A673 (cell line): ENCODE results near the gene VAV3. TPM values are rescaled to one million over a fixed set of nuclear protein-coding genes. Genes with fewer than 3 reads are reported as not detected.
A peak's percentile ranks its signal among the peaks of the same experiment; 100 is the strongest.

Experiments used
- BruUV-seq: library from RNA; stranded (reverse); fragments of 400-500 nt; replicated peaks from 2 replicates; lab custom pipeline; 2021; lab: Mats Ljungman, UMichigan
- CTCF ChIA-PET: fragments of 300-600 bp; sonication (Branson Sonifier 250); formaldehyde crosslinking; loops from one replicate; lab custom pipeline; 2022; ENCODE audit warnings: antibody characterized with exemption; lab: Charles Lee
- POLR2A ChIA-PET: fragments of 300-600 bp; sonication (Branson Sonifier 250); formaldehyde crosslinking; loops from one replicate; lab custom pipeline; 2022; ENCODE audit warnings: antibody characterized with exemption; ENCODE audit not compliant: low non-redundant PET; lab: Charles Lee
- DNase-seq: peaks from one replicate; pipeline ENCODE4 v3.0.0-alpha.2; 2015; ENCODE audit warnings: low spot score
- H3K27ac ChIP-seq: fragments of 200-600 bp; sonication (generic); 2 replicates; pipeline ENCODE4 v1.5.1; 2016; ENCODE audit warnings: mixed run types, low read depth, mild to moderate bottlenecking, mixed read lengths, antibody characterized with exemption, low read length; ENCODE audit not compliant: poor library complexity, severe bottlenecking
- H3K27me3 ChIP-seq: fragments of 200-600 bp; sonication (generic); replicated peaks from 2 replicates; pipeline ENCODE4 v1.6.1; 2017; ENCODE audit warnings: mixed run types, low read depth, mild to moderate bottlenecking, mixed read lengths, antibody characterized with exemption, low read length; ENCODE audit not compliant: insufficient read depth, poor library complexity
- H3K36me3 ChIP-seq: fragments of 200-600 bp; sonication (generic); 2 replicates; pipeline ENCODE4 v1.6.1; 2016; ENCODE audit warnings: mixed run types, mild to moderate bottlenecking, mixed read lengths, antibody characterized with exemption, low read length; ENCODE audit not compliant: insufficient read depth, poor library complexity, severe bottlenecking
- H3K4me1 ChIP-seq: fragments of 200-600 bp; sonication (generic); 2 replicates; pipeline ENCODE4 v1.6.1; 2017; ENCODE audit warnings: mixed run types, mild to moderate bottlenecking, mixed read lengths, antibody characterized with exemption, low read length; ENCODE audit not compliant: insufficient read depth, poor library complexity, severe bottlenecking
- H3K4me3 ChIP-seq: fragments of 200-600 bp; sonication (generic); 2 replicates; pipeline ENCODE4 v1.5.1; 2016; ENCODE audit warnings: low read depth, mixed run types, mild to moderate bottlenecking, mixed read lengths, low read length; ENCODE audit not compliant: poor library complexity, severe bottlenecking
- H3K9me3 ChIP-seq: fragments of 200-600 bp; sonication (generic); 2 replicates; pipeline ENCODE4 v1.6.1; 2016; ENCODE audit warnings: mixed run types, low read depth, mild to moderate bottlenecking, mixed read lengths, antibody characterized with exemption, low read length; ENCODE audit not compliant: poor library complexity, severe bottlenecking
- CTCF ChIP-seq: fragments of 300-800, 200-600 bp; sonication (generic); conservative IDR thresholded peaks from 2 replicates; pipeline ENCODE4 v1.5.1; 2017; ENCODE audit warnings: low read depth, mild to moderate bottlenecking, antibody characterized with exemption, low read length, moderate library complexity, mixed read lengths
- EZH2 ChIP-seq: fragments of 200-600 bp; sonication (generic); IDR thresholded peaks from 2 replicates; pipeline ENCODE4 v1.6.1; 2017; ENCODE audit warnings: borderline replicate concordance, low read depth, mild to moderate bottlenecking, mixed read lengths, antibody characterized with exemption, low read length; ENCODE audit not compliant: poor library complexity, severe bottlenecking
- intact Hi-C: fragments of 100-400 bp; cut with micrococcal nuclease; formaldehyde crosslinking; loops from one replicate; pipeline ENCODE4 v1.10.0; 2022; ENCODE audit not compliant: unreplicated experiment
- total RNA-seq: library from RNA; stranded (reverse); gene quantifications from 2 replicates; pipeline ENCODE4 v1.2.3, GENCODE V29; 2021

Gene VAV3
- total RNA-seq, 1 experiment from 2014 or later, result 0.30 TPM

GRCh38 chr1:107794571-107794970, 170.4 kb downstream of the VAV3 start:
- H3K4me3 ChIP-seq, result no peak overlapping the region
- POLR2A ChIA-PET, result no interaction called here
- CTCF ChIA-PET, result interaction anchor here (0.8 kb wide), 1 partner anchor 331 kb away, joined by 6 read pairs; no protein-coding TSS in a partner anchor
- DNase-seq, result peak; percentile 58
- H3K27me3 ChIP-seq, result peaks cover 5% of the 10 kb centered on the region
- no peak overlapping the region for H3K27ac ChIP-seq
- H3K36me3 ChIP-seq, result no peaks in the 10 kb centered on the region
- no peaks in the 10 kb centered on the region for H3K9me3 ChIP-seq
- intact Hi-C loops, result no loop called here
- peaks cover 20% of the 10 kb centered on the region for H3K4me1 ChIP-seq
- TF ChIP-seq EZH2 (no peak), CTCF (no peak)
- BruUV-seq, result no TSS peak

GRCh38 chr1:107793896-107794453, 171.0 kb downstream of the VAV3 start:
- DNase-seq, result peak; percentile 45
- intact Hi-C loops, result no loop called here
- ChIA-PET POLR2A (no interaction called here), CTCF (interaction anchor here (0.8 kb wide), 1 partner anchor 332 kb away, joined by 6 read pairs; no protein-coding TSS in a partner anchor)
- TF ChIP-seq CTCF, result no peak
- TF ChIP-seq EZH2, result no peak
- Histone ChIP-seq H3K9me3 (no peaks in the 10 kb centered on the region), H3K27me3 (peaks cover 5% of the 10 kb centered on the region), H3K36me3 (no peaks in the 10 kb centered on the region), H3K4me1 (peaks cover 20% of the 10 kb centered on the region), H3K27ac (no peak overlapping the region), H3K4me3 (no peak overlapping the region)
- no TSS peak for BruUV-seq

GRCh38 chr1:107791348-107791747, 173.6 kb downstream of the VAV3 start:
- H3K4me1 ChIP-seq, result peaks cover 20% of the 10 kb centered on the region
- no peak overlapping the region for H3K27ac ChIP-seq
- H3K4me3 ChIP-seq, result no peak overlapping the region
- TF ChIP-seq EZH2 (no peak), CTCF (no peak)
- no peaks in the 10 kb centered on the region for H3K27me3 ChIP-seq
- H3K9me3 ChIP-seq, result no peaks in the 10 kb centered on the region
- BruUV-seq, result no TSS peak
- no peaks in the 10 kb centered on the region for H3K36me3 ChIP-seq
- ChIA-PET CTCF (interaction anchor here (0.6 kb wide), 1 partner anchor 1025 kb away, joined by 4 read pairs; no protein-coding TSS in a partner anchor), POLR2A (interaction anchor here (0.5 kb wide), 1 partner anchor 550 kb away, joined by 3 read pairs; no protein-coding TSS in a partner anchor)
- intact Hi-C loops, result no loop called here
- no peak for DNase-seq
